Activated gamma-delta T cell (primary cell): ENCODE data around the gene GAS7.

Experiments
- DNase-seq: peaks from one replicate; lab custom pipeline; 2025; lab: John Stamatoyannopoulos, UW

Gene GAS7

DNA sequence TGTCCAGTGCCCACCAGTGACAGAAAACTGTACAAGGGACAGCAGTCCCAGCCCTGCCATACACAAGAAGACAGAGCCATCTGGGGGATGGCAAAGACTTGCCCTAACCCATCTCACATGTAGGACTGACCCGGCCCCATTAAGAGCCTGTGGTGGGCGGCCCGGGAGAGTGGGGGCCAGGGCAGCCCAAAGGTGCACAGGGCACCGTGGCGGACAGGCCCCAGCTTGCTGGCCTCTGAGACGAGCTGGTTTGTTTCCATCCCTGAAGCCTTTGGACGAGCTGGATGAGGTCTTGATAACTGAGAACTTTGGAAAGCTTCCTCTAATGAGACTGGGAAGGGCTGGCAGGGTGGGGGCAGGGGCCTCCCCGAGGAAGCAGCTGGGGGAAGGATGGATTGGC is 282.3 kb downstream of the GAS7 start:
- DNase-seq = no peak

GRCh38 chr17:9913476-9913875 is 284.9 kb downstream of the GAS7 start:
- no peak for DNase-seq

DNA sequence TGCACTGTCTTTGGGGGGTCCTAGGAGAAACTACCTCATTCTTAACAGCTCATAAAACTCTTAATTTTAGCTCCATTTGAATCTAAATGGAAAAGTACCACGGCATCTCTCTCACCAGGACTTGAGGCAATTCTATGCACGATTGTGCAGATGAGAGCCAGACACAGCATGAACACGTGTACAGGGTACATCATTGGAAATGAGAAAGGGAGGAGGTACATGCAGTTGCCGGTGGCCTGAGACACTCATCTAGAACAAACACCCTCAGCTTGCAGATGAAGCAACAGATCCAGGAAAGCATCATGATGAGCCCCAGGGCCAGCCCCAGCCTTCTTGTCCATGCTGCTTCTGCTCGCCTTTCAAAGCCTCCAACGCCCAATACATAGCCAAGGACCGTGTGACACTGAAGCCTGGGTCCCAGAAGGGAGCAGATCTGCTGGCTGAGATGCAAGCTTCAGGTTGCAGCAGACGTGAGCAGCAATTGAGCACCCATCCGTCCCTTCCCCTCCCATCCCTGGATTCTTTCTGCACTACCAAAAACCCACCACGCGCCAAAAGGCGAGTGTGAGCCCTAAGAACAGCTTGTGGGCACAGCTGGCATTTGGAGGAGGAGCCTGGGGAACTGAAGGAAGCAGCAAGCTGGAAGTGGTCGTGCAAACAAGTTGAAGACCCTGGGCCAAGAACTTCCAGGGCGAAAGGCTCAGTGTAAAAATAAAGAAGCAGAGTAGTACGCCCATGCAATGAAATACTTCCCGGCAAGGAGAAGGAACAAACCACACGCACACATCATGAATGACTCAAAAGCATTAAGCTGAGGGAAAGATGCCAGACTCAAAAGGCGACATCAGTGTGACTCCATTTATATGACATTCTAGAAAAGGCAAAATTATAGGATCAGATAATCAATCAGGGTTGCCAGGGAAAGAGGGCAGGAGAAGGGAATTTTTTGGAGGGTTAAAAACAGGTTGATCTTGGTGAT is 286.0 kb downstream of the GAS7 start:
- DNase-seq = no peak

DNA sequence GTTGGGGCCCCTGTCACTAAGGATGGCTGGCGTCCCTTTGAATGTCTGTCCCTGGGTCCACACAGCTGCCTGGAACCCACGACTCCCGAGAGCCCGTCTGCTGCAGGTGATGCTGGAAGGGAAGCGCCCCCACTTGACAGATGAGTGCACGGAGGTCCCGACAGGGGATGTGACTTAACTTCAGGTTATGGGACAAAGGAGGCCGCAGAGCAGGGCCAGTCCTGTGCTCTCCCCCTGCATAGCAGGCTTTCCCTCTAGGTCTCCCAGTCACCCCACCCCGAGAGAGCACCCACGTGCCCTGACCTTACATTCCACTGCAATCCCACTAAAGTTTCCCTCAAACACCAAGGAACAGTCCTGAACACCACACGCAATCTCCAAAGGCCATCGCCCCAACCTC is 287.3 kb downstream of the GAS7 start:
- DNase-seq = no peak

GRCh38 chr17:9908649-9909042 is 289.8 kb downstream of the GAS7 start:
- DNase-seq = no peak

DNA sequence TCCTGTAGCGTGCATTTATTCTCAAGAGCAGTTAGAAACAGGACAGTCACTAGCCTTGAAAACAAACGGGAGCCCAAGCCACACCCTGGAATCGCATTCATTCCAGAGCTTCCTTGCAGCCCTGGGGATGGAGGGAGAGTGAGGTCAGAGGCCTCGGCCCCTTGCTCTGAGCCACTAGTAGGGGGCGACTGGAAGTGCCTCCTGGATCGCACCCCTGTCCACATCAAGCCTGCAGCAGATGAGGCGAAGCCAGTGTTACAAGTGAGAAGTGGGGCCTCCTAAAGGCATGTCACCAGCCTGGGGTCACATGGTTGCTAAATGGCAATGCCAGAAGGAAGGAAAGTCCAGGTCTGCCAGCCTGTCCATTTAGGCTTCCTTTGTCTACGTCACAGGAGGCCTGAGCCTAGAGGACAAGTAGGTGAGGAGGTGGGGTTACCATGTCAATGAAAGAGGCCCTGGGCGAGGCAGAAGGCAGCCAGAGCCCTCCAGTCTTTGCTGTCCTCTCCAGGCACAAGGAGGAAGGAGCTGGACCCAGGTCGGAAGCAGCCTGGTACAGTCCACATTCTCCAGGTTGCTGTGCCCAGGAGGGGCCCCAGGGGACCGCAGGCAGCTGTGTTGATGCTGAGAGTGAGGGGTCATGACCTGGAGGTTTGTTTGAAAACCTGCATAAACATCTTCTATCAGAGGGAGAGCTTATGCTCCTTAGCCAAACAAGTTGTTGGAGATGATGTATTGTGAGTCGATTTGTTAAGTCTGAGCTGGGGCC is 290.3 kb downstream of the GAS7 start:
- DNase-seq = no peak

GRCh38 chr17:9907131-9907530 is 291.3 kb downstream of the GAS7 start:
- DNase-seq = no peak

- no peak for DNase-seq
Observed at GRCh38 chr17:9906616-9907015, 291.8 kb downstream of the GAS7 start.

- DNase-seq = no peak
Observed at GRCh38 chr17:9905902-9906301, 292.5 kb downstream of the GAS7 start.

- DNase-seq = no peak
Observed at GRCh38 chr17:9905078-9905415, 293.4 kb downstream of the GAS7 start, which contains the start of gene RCVRN. RCVRN (minus strand) TSS chr17:9905271; CDS start chr17:9905180, 91 bp downstream.

DNA sequence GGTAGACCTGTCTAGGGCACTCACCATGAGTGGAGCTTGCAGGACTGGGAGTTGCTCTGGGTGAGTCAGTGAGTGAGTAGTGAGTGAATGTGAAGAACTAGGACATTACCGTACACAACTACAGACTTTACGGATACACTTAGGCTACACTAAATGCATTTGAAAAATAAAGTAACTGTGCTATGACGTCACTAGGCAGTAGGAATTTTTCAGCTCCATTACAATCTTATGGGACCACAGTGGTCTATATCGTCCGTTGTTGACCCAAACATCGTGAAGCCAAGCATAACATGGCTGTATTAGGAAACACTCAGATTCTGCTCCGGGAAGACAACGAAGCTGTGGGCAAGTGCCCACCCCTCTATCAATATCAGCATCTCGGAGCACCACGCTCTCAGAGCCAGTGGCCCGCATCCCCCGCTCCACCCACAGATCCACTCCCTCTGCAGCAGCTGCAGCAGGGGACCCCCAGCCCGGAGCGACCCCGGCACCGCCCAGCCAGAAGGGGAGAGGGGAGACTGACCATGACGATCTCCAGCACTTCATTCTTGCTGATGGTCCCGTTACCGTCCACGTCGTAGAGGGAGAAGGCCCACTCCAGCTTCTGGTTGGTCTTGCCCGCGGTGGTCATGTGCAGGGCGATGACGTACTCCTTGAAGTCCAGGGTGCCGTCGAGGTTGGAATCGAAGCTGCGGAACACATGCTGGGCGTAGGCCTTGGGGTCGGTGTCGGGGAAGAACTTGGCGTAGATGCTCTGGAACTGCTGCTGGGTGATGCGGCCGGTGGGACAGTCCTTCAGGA is 293.9 kb downstream of the GAS7 start:
- DNase-seq = no peak

- DNase-seq = no peak
Observed at GRCh38 chr17:9902120-9902519, 296.3 kb downstream of the GAS7 start.

GRCh38 chr17:9900784-9901183 is 297.6 kb downstream of the GAS7 start:
- DNase-seq = no peak

DNA sequence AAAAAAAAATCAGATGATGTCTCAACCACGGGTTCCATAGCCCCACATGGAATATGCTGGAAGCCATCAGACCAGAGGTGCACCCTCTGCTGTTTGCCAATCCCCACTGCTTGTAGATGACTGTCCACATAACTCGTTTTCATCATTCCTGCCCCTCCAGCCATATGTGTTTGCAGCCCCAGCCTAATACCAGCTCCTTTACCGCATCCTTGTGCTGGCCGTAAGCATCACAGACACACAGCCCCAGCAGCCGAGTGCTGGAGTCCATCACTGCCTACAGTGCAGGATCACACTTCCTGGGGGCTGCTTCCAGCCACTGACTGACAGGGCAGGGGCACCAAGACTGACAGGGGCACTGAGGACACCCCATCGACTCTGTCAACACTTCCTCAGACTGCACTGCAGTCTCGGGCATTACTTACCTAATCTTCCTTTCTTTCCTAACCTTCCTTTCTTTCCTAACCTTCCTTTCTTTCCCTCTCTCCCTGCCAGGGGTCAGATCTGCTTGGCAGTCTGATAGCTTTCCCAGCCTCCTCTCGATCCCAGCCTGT is 298.3 kb downstream of the GAS7 start:
- DNase-seq = no peak

GRCh38 chr17:9899280-9900043 is 298.9 kb downstream of the GAS7 start:
- DNase-seq = no peak

- no peak for DNase-seq
Observed at GRCh38 chr17:9898812-9899211, 299.6 kb downstream of the GAS7 start.

DNA sequence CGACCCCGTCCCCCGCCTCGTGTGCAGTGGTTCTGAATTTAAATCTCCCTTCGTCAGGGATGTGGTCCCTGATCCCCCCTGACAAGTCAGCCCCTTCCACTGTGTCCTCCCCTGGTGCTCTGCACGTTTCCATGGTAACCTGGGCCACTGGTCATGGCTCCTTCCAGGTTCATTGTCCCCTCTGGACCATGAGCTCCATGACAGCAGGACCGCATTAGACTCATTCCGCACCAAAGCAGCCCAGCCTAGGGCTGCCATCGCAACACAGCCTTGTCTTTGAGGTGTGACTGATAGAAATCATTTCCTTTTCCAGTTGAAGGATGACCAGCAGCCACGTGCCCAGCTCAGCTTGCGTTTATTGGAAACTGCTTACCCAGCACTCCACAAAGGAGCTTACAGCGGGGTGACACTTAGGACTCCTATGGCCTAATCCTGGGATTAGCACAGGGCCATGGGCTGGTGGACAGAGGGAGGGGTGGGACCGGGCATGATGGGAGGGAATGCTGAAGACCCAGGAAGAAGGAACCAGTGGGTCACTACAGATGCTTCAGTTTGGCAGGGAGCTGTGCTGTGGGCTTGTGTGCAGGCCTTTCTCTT is 300.9 kb downstream of the GAS7 start:
- no peak for DNase-seq

GRCh38 chr17:9895923-9896322 is 302.5 kb downstream of the GAS7 start:
- no peak for DNase-seq

DNA sequence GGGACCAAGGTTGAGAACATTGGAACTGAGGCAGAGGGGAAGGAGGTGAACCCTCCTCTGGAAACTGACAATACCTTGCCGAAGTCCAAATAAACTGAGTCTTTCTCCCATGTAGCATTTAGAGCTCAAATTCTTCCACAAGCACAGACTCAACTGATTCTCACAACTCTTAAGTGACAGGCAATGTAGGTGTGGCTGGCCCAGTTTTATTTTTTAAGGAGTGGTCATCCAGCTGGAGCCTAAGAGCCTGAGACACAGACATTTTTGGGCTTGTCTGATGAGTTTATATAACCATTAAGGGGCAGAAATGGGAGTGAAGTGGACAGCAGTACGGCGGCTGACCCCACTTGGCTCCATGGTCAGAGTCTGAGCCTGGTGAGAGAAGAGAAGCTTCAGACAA is 304.2 kb downstream of the GAS7 start:
- DNase-seq = no peak

GRCh38 chr17:9893411-9894012 is 304.9 kb downstream of the GAS7 start:
- no peak for DNase-seq
